HUES48 (cell line): ENCODE results near the gene SAA4.
"Not testable (repeated sequence)": the region's sequence is repeated elsewhere in the genome, so short reads cannot be mapped to it uniquely, and the experiment has no call there.

ENCODE experiments used
- H3K27ac ChIP-seq: one replicate; pipeline ENCODE4 v1.7.0; 2013; ENCODE audit warnings: low read depth, low read length, inconsistent platforms
- H3K27me3 ChIP-seq: 2 replicates; pipeline ENCODE4 v1.6.1; 2013; ENCODE audit warnings: mild to moderate bottlenecking, low read length; ENCODE audit not compliant: control insufficient read depth, insufficient read depth
- H3K36me3 ChIP-seq: 2 replicates; pipeline ENCODE4 v1.6.1; 2013; ENCODE audit warnings: low read length; ENCODE audit not compliant: control insufficient read depth, insufficient read depth
- H3K4me1 ChIP-seq: 2 replicates; pipeline ENCODE4 v1.6.1; 2013; ENCODE audit warnings: mild to moderate bottlenecking, low read length; ENCODE audit not compliant: control insufficient read depth, insufficient read depth
- H3K4me3 ChIP-seq: 2 replicates; pipeline ENCODE4 v1.5.1; 2013; ENCODE audit warnings: mild to moderate bottlenecking, low read depth, low read length
- H3K9ac ChIP-seq: 2 replicates; pipeline ENCODE4 v1.6.1; 2013; ENCODE audit warnings: mild to moderate bottlenecking, low read depth, low read length, moderate library complexity
- H3K9me3 ChIP-seq: 2 replicates; pipeline ENCODE4 v1.6.1; 2013; ENCODE audit warnings: low read length; ENCODE audit not compliant: control insufficient read depth, insufficient read depth

SAA4 gene

DNA sequence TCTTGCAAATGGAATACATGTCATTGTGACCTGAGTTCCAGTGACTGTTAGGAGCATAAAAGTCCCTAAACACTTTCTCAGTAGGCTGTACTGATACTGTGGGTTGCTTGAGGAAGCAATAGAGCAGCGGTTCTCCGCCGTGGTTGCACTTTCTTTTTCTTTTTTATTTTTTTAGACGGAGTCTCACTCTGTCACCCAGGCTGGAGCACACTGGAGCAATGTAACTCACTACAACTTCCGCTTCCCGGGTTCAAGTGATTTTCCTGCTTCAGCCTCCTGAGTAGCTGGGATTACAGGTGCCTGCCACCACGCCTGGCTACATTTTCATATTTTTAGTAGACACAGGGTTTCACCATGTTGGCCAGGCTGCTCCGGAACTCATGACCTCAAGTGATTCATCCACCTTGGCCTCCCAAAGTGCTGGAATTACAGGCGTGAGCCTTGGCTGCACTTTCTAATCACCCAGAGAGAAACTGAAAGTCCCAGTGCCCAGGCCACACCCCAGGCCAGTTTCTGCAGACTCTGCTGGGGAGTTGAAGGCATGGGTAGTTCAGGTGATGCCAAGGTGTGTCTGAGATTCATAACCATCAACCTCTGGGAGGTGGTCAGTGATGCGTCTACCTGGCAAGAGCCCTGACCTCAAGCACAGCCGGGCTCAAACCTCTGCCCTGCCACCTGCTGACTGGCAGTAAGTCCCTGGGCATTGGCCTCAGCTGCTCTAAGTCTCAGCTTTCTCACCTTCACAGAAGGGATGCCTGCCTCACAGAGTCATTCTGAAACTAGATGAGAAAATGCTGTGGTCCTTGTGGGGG lies 10.0 kb upstream of the SAA4 start:
- not testable (repeated sequence) for H3K9ac ChIP-seq, H3K36me3 ChIP-seq, H3K27ac ChIP-seq, H3K27me3 ChIP-seq, H3K4me1 ChIP-seq, H3K9me3 ChIP-seq, H3K4me3 ChIP-seq

DNA sequence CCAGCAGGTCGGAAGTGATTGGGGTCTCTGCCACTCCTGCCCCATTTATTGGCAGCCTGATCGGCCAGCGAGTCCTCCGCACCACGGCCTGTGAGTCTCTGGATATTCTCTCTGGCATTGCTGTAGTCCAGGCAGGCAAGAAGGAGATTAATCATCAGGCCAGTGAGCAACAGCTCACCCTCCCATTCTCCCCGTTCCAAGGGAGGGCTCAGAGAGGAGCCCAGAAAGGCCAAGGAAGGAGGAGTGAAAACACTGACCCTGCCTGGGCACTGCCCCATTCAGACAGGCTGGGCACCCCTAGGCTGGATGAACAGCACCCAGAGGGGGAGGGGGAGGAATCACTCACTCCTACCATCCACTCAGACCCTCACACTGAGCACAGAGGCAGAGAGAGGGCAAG lies 8.8 kb upstream of the SAA4 start:
- Histone ChIP-seq H3K9ac (no peak overlapping the region), H3K4me3 (no peak overlapping the region), H3K9me3 (no peaks in the 10 kb centered on the region), H3K27ac (no peak overlapping the region), H3K36me3 (no peaks in the 10 kb centered on the region), H3K4me1 (no peaks in the 10 kb centered on the region), H3K27me3 (no peaks in the 10 kb centered on the region)

GRCh38 chr11:18243783-18244362 lies 7.3 kb upstream of the SAA4 start:
- H3K27ac ChIP-seq: no peak overlapping the region
- no peaks in the 10 kb centered on the region for H3K4me1 ChIP-seq
- H3K9me3 ChIP-seq: no peaks in the 10 kb centered on the region
- no peak overlapping the region for H3K9ac ChIP-seq
- no peaks in the 10 kb centered on the region for H3K36me3 ChIP-seq
- H3K27me3 ChIP-seq: no peaks in the 10 kb centered on the region
- no peak overlapping the region for H3K4me3 ChIP-seq

GRCh38 chr11:18239655-18240054 lies 3.1 kb upstream of the SAA4 start:
- no peak overlapping the region for H3K9ac ChIP-seq
- no peaks in the 10 kb centered on the region for H3K9me3 ChIP-seq
- no peak overlapping the region for H3K27ac ChIP-seq
- no peaks in the 10 kb centered on the region for H3K36me3 ChIP-seq
- no peaks in the 10 kb centered on the region for H3K27me3 ChIP-seq
- no peaks in the 10 kb centered on the region for H3K4me1 ChIP-seq
- no peak overlapping the region for H3K4me3 ChIP-seq

DNA sequence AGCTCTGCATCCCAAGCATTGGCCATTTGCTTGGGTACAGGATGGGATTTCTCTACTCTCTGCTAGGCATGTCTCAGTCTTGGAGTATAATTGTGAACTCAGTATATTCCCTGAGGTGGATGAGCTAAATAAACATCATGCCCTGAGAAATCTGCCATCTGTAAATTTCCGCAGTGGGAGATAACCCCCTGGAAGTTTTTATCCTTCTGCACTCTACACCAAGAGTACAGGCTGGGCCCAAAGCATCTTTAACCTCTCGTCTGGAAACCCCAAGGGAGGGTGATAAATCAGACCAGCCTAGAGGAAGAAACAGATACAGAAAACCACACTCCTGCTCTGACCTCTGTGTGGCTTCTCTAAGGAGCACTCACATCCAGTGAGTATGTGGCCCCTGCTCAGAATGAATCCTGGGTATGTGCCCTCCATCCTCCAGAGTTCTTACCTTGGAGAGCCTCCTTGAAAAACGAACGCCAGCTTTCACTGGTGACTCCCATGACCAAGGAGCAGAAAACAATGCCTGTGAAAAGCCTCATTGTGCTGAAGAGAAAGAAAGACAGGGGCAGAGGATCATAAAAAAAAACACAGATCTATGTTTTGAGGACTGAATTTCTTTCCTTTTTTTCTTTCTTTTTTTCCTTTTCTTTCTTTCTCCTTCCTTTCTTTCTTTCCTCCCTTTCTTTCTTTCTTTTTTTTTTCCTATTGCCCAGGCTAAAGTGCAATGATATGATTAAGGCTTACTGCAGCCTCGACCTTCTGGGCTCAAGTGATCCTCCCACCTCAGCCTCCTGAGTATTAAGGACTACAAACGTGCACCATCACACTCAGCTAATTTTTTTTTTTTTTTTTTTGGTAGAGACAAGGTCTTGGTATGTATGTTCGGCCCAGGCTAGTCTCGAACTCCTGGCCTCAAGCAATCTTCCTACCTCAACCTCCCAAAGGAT lies 938 bp downstream of the SAA4 start:
- Histone ChIP-seq H3K4me3 (no peak overlapping the region), H3K27me3 (no peaks in the 10 kb centered on the region), H3K4me1 (no peaks in the 10 kb centered on the region), H3K9me3 (no peaks in the 10 kb centered on the region), H3K36me3 (no peaks in the 10 kb centered on the region), H3K27ac (no peak overlapping the region), H3K9ac (no peak overlapping the region)

GRCh38 chr11:18233912-18234311 lies 2.7 kb downstream of the SAA4 start:
- Histone ChIP-seq H3K36me3 (no peaks in the 10 kb centered on the region), H3K27me3 (no peaks in the 10 kb centered on the region), H3K27ac (no peak overlapping the region), H3K4me3 (no peak overlapping the region), H3K9me3 (no peaks in the 10 kb centered on the region), H3K4me1 (no peaks in the 10 kb centered on the region), H3K9ac (no peak overlapping the region)

GRCh38 chr11:18230859-18231258 lies 5.7 kb downstream of the SAA4 start:
- Histone ChIP-seq H3K4me3 (no peak overlapping the region), H3K27ac (no peak overlapping the region), H3K36me3 (no peaks in the 10 kb centered on the region), H3K9ac (no peak overlapping the region), H3K4me1 (no peaks in the 10 kb centered on the region), H3K9me3 (no peaks in the 10 kb centered on the region), H3K27me3 (no peaks in the 10 kb centered on the region)

GRCh38 chr11:18229501-18229900 lies 7.1 kb downstream of the SAA4 start:
- H3K36me3 ChIP-seq: no peaks in the 10 kb centered on the region
- no peaks in the 10 kb centered on the region for H3K9me3 ChIP-seq
- H3K4me1 ChIP-seq: no peaks in the 10 kb centered on the region
- no peak overlapping the region for H3K4me3 ChIP-seq
- no peaks in the 10 kb centered on the region for H3K27me3 ChIP-seq
- no peak overlapping the region for H3K27ac ChIP-seq
- H3K9ac ChIP-seq: no peak overlapping the region

DNA sequence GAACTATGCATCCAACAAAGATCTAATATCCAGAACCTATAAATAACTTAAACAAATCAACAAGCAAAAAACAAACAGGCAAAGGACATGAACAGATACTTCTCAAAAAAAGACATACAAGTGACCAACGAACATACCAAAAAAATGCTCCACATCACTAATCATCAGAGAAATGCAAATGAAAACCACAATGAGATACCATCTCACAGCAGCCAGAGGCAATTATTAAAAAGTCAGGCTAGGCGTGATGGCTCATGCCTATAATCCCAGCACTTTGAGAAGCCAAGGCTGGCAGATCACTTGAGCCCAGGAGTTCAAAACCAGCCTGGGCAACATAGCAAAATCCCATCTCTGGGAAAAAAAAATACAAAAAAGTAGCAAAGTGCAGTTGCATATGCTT lies 10.7 kb downstream of the SAA4 start:
- H3K9ac ChIP-seq: no peak overlapping the region
- H3K36me3 ChIP-seq: no peaks in the 10 kb centered on the region

DNA sequence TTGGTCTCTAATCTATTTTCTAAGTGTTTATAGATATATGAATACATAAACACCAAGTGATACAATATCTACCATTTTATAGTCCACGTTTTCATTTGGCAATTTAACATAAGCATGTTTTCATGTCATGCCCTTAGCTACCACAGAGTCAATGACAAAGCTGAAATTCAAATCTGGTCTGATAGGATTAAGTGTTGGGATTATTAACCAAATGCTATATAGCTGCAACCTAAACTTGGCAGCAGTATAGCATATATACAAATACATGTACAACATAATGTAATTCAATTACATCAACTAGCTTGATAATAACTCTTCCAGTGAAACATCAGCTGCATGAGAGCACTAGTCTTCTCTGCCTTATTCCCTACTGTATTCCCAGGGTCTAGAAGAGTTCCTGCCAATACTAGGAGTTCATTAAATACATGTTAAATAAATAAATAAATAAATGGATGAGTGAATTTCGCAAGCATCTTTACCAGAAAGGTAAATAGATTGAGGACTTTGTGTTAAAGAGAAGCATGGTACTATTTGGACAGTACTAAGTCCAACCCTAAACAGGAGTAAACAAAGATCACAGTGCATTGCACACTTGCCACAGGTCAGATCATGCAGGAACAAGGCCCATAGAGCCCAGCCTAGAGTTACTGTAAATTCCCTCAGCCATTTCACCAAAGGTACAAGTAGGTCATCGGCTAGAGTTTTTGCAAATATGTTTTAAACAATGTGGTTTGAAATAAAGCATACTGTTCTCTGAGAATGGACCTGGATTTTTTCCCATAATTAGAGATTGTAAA lies 12.8 kb downstream of the SAA4 start:
- H3K4me3 ChIP-seq: no peak overlapping the region
- H3K36me3 ChIP-seq: no peaks in the 10 kb centered on the region
- no peaks in the 10 kb centered on the region for H3K4me1 ChIP-seq
- no peaks in the 10 kb centered on the region for H3K27me3 ChIP-seq
- no peaks in the 10 kb centered on the region for H3K9me3 ChIP-seq
- no peak overlapping the region for H3K9ac ChIP-seq
- no peak overlapping the region for H3K27ac ChIP-seq

More for the DNA sequence above, 10.7 kb downstream of the SAA4 start:
- no peaks in the 10 kb centered on the region for H3K9me3 ChIP-seq
- no peaks in the 10 kb centered on the region for H3K27me3 ChIP-seq
- no peaks in the 10 kb centered on the region for H3K4me1 ChIP-seq
- no peak overlapping the region for H3K27ac ChIP-seq
- H3K4me3 ChIP-seq: no peak overlapping the region
